HepG2 (cell line): Measurements from ENCODE around the gene MADD. TPM values are rescaled to one million over a fixed set of nuclear protein-coding genes. Genes with fewer than 3 reads are reported as not detected.
A peak's percentile ranks its signal among the peaks of the same experiment; 100 is the strongest.

Source experiments
- ARID4A ChIP-seq: sonication (generic); formaldehyde crosslinking; IDR thresholded peaks from 2 replicates; pipeline ENCODE4 v1.5.0; 2020; ENCODE audit warnings: mild to moderate bottlenecking, missing genetic modification reagents, borderline replicate concordance
- BCL3 ChIP-seq: sonication (generic); formaldehyde crosslinking; IDR thresholded peaks from 2 replicates; pipeline ENCODE4 v1.5.1; 2020; ENCODE audit warnings: mild to moderate bottlenecking, missing genetic modification reagents, moderate library complexity
- ELF3 ChIP-seq: IDR thresholded peaks from 2 replicates; pipeline ENCODE4 v1.6.1; 2016; ENCODE audit warnings: missing genetic modification reagents, missing compliant biosample characterization
- EP300 ChIP-seq, 3 experiments: sonication (generic) in 1 of 3; formaldehyde crosslinking in 1 of 3; IDR thresholded peaks; 2 replicates each; pipeline versions ENCODE4 v1.5.1 to v1.6.1; 2011 to 2020; ENCODE audit warnings: low read depth in 2 of 3, low read length in 2 of 3, borderline replicate concordance in 1 of 3, improper control_type of control experiment in 1 of 3, mild to moderate bottlenecking in 1 of 3, missing genetic modification reagents in 1 of 3, moderate library complexity in 1 of 3
- ERF ChIP-seq: IDR thresholded peaks from 2 replicates; pipeline ENCODE4 v1.6.1; 2018; ENCODE audit warnings: missing biosample characterization, missing genetic modification reagents
- HDAC2 ChIP-seq: sonication (generic); formaldehyde crosslinking; IDR thresholded peaks from 2 replicates; pipeline ENCODE4 v1.4.0; 2020; ENCODE audit warnings: missing genetic modification reagents
- MAFK ChIP-seq, 2 experiments: IDR thresholded peaks in 1 of 2; conservative IDR thresholded peaks in 1 of 2; 2 replicates each; pipeline ENCODE4 v1.6.1; 2011; ENCODE audit warnings: improper control_type of control experiment in 2 of 2, low read length in 2 of 2
- MBD4 ChIP-seq: IDR thresholded peaks from 2 replicates; pipeline ENCODE4 v1.6.1; 2012; ENCODE audit warnings: low read length, inconsistent platforms, borderline replicate concordance
- PRDM4 ChIP-seq: sonication (generic); formaldehyde crosslinking; IDR thresholded peaks from 2 replicates; pipeline ENCODE4 v1.9.0; 2021; ENCODE audit warnings: missing genetic modification reagents, borderline replicate concordance
- RCOR2 ChIP-seq: IDR thresholded peaks from 2 replicates; pipeline ENCODE4 v1.6.1; 2016; ENCODE audit warnings: missing biosample characterization, missing genetic modification reagents
- RFX3 ChIP-seq: IDR thresholded peaks from 2 replicates; pipeline ENCODE4 v1.6.1; 2016; ENCODE audit warnings: missing biosample characterization, missing genetic modification reagents
- RXRB ChIP-seq: IDR thresholded peaks from 2 replicates; pipeline ENCODE4 v1.6.1; 2016; ENCODE audit warnings: borderline replicate concordance, missing genetic modification reagents, missing compliant biosample characterization
- SALL1 ChIP-seq: sonication (generic); formaldehyde crosslinking; IDR thresholded peaks from 2 replicates; pipeline ENCODE4 v1.8.0; 2022; ENCODE audit warnings: mild to moderate bottlenecking, missing genetic modification reagents
- SIN3A ChIP-seq: IDR thresholded peaks from 2 replicates; pipeline ENCODE4 v1.6.1; 2011; ENCODE audit warnings: low read depth, mild to moderate bottlenecking, control low read depth, low read length, borderline replicate concordance
- SMC3 ChIP-seq: IDR thresholded peaks from 2 replicates; pipeline ENCODE4 v1.6.1; 2011; ENCODE audit warnings: low read length, improper control_type of control experiment
- SOX6 ChIP-seq, 2 experiments: fragments of 450-650 bp in 1 of 2; sonication (generic) in 1 of 2; formaldehyde crosslinking in 1 of 2; IDR thresholded peaks; 2 replicates each; pipeline versions ENCODE4 v1.4.0 to v1.6.1; 2017 to 2020; ENCODE audit warnings: antibody characterized with exemption in 1 of 2, mild to moderate bottlenecking in 1 of 2, missing genetic modification reagents in 1 of 2
- SP1 ChIP-seq, 2 experiments: fragments of 450-650 bp in 1 of 2; sonication (generic) in 1 of 2; formaldehyde crosslinking in 1 of 2; IDR thresholded peaks; 2 replicates each; pipeline versions ENCODE4 v1.4.0 to v1.6.1; 2016 to 2020; ENCODE audit warnings: missing genetic modification reagents in 1 of 2
- TGIF2 ChIP-seq: IDR thresholded peaks from 2 replicates; pipeline ENCODE4 v1.6.1; 2016; ENCODE audit warnings: control low read depth, missing compliant biosample characterization
- YEATS4 ChIP-seq: sonication (generic); formaldehyde crosslinking; IDR thresholded peaks from 2 replicates; pipeline ENCODE4 v1.4.0; 2020; ENCODE audit warnings: missing genetic modification reagents, borderline replicate concordance
- ZMAT5 ChIP-seq: sonication (generic); formaldehyde crosslinking; IDR thresholded peaks from 2 replicates; pipeline ENCODE4 v1.5.0; 2020; ENCODE audit warnings: mild to moderate bottlenecking, low read depth, missing genetic modification reagents, borderline replicate concordance
- ZNF124 ChIP-seq: sonication (generic); formaldehyde crosslinking; IDR thresholded peaks from 2 replicates; pipeline ENCODE4 v1.4.0; 2020; ENCODE audit warnings: missing genetic modification reagents
- ZNF83 ChIP-seq: sonication (generic); formaldehyde crosslinking; IDR thresholded peaks from 2 replicates; pipeline ENCODE4 v1.4.0; 2020; ENCODE audit warnings: missing genetic modification reagents, mild to moderate bottlenecking, borderline replicate concordance
- polyA plus RNA-seq, 8 experiments: library from polyadenylated mRNA; depleted of rRNA in 3 of 8; stranded (reverse) in 7 of 8; unstranded in 1 of 8; fragments of >200 nt; fragmentation: Illumina TruSeq in 4 of 8; extraction: Trizol in 4 of 8; gene quantifications; 2 replicates each; pipeline versions ENCODE4 v1.2.1 to v1.2.3, GENCODE V29; 2011 to 2016; ENCODE audit warnings: low read depth in 4 of 8, missing spikeins in 1 of 8, mixed read lengths in 1 of 8; ENCODE audit not compliant: insufficient read depth in 1 of 8
- total RNA-seq, 5 experiments: library from RNA; depleted of rRNA; stranded (reverse); fragments of >200 nt; fragmentation: Illumina TruSeq; extraction: Trizol; gene quantifications; 2 replicates each; pipeline ENCODE4 v1.2.3, GENCODE V29; 2016; ENCODE audit warnings: low read depth in 1 of 5

Gene MADD
- total and polyA plus RNA-seq, 2 of the 13 experiments (the other 11 are each of a cell fraction or from before 2014, with no cell fraction given), result 18.0 to 29.2 TPM

- TF ChIP-seq SP1 (IDR thresholded peaks at IDR 0.05) (no peak), SP1 (CRISPR knock-in tag; IDR thresholded peaks at IDR 0.05) (no peak), MAFK (conservative IDR thresholded peaks at IDR 0.05 in 1 of 2, IDR thresholded peaks at IDR 0.05 in 1 of 2; ENCODE audit: low read length in 2 of 2) (no peak), ZNF83 (CRISPR knock-in tag) (no peak), MBD4 (peak; percentile 48; the same call in 1 of the 2 replicates), HDAC2 (CRISPR knock-in tag) (0 out of 2 replicates have a peak, but pooled peaks have one; percentile 20), BCL3 (CRISPR knock-in tag) (no peak), RXRB (peak; percentile 71), PRDM4 (no peak), ARID4A (peak; percentile 56; the same call in 1 of the 2 replicates), SALL1 (0 out of 2 replicates have a peak, but pooled peaks have one; percentile 24), TGIF2 (CRISPR knock-in tag) (peak; percentile 84; the same call in 1 of the 2 replicates), ZMAT5 (CRISPR knock-in tag) (no peak), RFX3 (CRISPR knock-in tag) (no peak), YEATS4 (CRISPR knock-in tag) (no peak), EP300 (IDR thresholded peaks at IDR 0.05; ENCODE audit: low read depth in 2 of 2, low read length in 2 of 2) (peak in 1 of 2 experiments; percentile 44; a peak in 1 of 4 replicates), EP300 (CRISPR knock-in tag; IDR thresholded peaks at IDR 0.05; ENCODE audit: borderline replicate concordance) (no peak), SOX6 (IDR thresholded peaks at IDR 0.05) (no peak), SOX6 (CRISPR knock-in tag; IDR thresholded peaks at IDR 0.05) (peak; percentile 33; the same call in 1 of the 2 replicates), RCOR2 (no peak), ZNF124 (CRISPR knock-in tag) (no peak), SMC3 (peak; percentile 11; the same call in 1 of the 2 replicates), SIN3A (0 out of 2 replicates have a peak, but pooled peaks have one; percentile 56), ERF (no peak), ELF3 (CRISPR knock-in tag) (peak; percentile 70)
These were observed 26.5 kb upstream of the MADD start (continued) for GRCh38 chr11:47243454-47243853.
